ELF-1 (cell line): Measurements from ENCODE around the gene LGALS9.

Experiments used
- DNase-seq: peaks from one replicate; pipeline ENCODE4 v3.0.0-alpha.2; 2016; ENCODE audit warnings: low read depth, low spot score

The LGALS9 gene

GRCh38 chr17:27686322-27686721 lies 55.3 kb downstream of the LGALS9 start:
- peak; percentile 7 for DNase-seq

DNA sequence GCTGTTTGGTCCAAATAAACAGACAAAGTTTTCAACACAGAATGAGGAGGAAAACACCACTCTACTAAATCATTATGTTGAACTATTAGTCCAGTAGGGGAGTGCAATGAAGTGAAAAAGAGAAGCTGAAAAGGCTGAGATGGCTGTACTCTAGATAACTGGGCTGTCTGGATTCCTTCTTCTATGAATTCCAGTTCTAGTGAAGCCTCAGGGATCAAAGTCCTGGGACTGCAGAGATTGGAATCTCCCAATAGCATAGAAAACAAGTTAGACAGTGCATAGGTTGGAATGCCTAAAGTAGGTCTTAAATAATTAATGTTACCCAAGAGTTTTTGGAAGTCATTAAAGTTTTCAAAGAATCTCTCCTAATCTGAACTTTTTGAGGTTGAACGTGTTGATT lies 59.9 kb downstream of the LGALS9 start:
- DNase-seq = no peak

- peak; percentile 2 for DNase-seq
These were observed 64.3 kb downstream of the LGALS9 start for GRCh38 chr17:27695254-27695814.
